C1 segment of cervical spinal cord (tissue), 14 donors: ENCODE data around the gene CDH4.
"Not testable (repeated sequence)": the region's sequence is repeated elsewhere in the genome, so short reads cannot be mapped to it uniquely, and the experiment has no call there.

ENCODE experiments used
- DNase-seq, 14 donors: peaks; one replicate each; lab custom pipeline; 2025; lab: John Stamatoyannopoulos, UW

CDH4 gene

DNA sequence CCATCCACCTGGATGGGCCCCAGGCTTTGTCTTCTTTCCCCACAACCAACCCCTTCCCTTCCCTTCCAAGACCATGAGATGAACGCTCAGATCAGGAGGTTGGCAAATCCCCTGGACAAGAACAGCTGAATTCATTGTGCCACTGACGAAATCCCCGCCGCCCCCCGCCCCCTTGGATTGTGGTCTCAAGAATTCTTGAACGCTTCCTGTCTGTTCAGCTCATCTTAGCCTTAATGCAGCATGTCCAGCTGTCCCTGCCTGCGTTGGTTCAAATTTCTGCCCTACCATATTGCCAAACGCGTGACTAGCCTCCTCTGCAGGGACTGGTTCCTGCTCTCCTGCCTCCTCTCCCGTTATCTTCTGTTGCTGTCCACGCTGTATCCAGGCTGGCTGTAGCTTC is 133.2 kb downstream of the CDH4 start:
- DNase-seq, result no peak

DNA sequence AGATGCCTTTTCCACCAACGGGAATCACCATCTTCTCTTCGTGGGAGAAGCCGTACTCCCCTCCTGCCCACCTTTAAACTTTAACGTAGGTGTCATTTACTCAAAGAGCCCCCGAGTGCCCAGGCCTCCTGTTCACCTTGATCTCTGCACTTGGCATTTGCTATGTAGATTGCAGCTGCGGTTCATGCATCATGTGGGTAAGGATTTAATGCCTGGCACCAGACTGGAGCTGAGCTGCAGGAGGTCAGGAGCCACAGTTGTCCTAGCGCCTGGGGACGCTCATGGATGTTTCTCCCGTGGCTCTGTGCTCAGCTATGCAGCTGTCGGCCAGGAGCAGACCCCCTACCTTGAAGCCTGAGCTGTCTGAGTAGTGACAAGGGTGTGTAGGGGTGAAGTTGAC is 133.7 kb downstream of the CDH4 start:
- no peak for DNase-seq

DNA sequence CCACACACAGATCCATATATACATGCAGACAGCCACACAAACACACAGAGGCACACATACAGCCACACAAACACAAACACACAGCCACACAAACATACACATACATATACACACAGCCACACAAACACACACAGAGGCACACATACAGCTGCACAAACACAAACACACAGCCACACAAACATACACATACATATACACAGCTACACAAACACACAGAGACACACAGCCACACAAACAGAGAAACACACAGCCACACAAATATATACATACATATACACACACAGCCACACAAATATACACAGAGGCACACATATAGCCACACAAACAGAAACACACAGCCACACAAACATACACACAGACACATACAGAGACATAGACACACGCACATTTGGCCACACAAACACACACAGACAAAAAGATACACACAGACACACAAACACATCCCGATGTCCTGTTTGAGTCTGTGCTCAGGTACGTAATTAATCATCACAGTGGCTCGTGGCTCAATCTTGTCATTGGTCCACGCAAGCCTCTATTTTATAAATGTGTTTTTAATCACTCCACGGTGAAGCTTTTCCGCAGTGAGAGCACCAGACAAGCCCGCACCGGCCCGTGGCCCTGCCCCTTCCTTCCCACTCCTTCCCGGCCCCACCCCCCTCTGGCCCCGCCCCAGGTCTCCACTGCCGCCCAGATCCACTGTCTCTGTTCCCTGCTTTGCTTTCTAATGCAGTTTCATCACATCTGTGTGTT is 135.3 kb downstream of the CDH4 start:
- DNase-seq, result peak in 3 of 14 donors; percentile 7 to 8 (median 7)

DNA sequence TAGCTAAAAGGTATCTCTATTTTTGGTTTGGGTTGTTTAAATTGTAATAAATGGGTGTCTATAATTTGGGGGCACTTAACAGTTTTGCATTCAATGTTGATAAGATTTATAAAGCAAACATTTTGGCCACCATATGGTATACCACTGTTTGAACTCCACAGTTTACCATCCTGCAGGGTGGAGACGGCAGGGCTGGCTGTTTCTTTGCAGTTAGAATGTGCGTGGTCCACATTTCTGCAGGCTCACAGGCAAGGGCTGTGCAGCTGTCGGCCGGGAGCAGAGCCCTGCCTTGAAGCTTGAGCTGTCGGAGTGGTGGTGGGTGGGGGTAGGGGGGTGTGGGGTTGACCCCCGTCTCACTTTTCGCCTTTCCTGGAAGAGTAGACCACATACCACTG is 135.9 kb downstream of the CDH4 start:
- DNase-seq, result no peak

DNA sequence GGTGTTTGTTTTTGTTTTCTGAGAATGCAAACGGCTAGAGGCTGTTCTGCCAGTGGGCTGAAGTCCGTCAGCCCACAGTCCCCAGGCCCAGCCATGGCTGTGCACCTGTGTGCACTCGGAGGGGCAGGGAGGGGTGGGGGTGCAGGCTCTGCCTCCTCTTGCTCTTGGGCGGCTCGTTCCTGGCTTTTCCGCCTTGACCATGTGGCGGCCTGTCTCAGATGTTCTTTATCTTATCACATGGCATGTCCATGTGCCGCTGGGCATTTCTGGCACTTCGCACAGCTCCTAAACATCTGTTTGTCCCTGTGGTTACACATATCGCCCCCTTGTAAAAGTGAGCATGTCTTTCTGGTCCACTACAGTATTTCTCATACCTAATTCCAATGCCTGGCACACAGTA is 137.0 kb downstream of the CDH4 start:
- DNase-seq, result no peak

DNA sequence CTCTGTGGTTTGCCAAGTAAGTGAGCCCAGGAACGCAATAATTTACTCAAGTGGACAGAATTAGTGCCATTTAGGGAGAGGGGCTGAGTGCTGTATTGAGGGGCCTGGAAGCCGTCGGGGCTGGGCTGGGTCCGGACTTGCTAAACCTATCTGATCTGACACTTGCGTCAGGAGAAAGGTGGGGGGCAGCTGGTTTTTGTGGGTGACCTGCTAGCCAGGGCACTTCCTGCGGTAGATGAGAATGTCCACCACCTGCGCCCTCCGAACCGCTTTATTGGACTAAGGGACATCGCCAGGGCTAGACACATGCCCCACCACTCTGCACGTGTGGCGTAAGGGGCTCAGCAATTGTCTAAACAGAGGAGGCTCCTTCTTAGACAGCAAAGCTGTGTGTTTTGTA is 139.1 kb downstream of the CDH4 start:
- DNase-seq, result no peak

DNA sequence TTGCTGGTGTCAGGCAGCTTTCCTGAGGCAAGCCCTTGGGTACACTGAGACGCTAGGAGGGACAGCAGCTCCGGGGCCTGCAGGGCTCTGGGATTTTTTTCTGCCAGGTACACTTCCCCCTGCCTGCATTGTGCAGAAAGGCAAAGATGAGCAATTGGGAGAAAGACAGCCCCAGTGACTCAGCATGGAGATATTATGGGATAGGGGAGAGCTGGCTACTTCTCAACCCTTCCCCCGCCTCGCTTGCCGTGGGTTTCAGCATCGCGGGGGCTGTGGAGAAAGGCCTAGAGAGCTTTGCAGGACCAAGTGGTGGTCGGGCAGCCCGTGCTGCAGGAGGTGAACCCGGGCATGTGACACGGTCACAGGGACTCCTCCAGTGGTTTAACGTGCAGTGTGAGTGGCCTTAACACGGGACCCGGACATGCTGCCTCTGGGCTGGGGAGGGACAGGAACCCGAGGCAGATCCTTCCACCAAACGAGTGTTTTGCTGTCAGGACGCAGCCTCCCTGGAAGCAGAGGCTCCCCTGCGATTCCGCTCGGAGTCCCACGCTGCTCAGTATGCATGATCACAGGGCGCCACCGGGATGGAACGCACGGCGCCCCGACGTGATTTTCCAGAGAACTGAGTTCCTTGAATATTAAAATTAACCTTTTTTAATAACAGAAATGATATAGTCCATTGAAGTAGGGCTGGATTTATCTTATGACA is 139.9 kb downstream of the CDH4 start:
- no peak for DNase-seq

DNA sequence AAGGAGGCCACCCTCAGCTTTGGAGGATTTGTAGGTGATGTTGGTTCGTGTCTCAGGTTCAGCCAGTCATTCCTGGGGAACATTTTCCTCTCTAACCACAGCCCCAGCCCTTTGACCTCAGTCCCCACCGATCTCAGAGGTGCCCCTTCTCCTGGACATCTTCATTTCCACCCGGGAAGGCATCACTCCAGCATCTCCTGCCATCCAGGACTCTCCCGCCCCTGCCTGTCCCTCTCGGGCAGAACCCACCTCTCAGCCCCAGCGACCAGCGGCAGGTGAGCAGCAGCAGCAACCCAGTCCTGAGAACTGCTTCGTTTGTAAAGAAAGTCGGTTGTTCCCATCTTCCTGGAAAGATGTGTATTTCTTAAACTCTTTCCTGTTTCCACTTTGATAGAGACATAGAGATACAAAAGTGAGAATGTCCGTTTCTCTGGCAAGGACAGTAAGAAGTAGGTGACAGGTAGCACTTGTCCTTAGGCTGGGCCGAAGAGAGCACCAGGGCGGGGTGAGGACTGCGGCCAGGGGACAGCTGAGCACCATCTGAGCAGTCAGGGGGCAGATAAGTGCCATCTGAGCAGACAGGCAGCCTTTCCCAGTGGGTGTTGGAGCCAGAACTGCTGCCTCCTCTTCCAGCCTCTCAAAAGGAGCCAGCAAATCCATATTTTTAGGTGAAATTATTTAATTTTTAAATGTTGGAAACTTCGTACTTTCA is 142.2 kb downstream of the CDH4 start:
- DNase-seq, result no peak

DNA sequence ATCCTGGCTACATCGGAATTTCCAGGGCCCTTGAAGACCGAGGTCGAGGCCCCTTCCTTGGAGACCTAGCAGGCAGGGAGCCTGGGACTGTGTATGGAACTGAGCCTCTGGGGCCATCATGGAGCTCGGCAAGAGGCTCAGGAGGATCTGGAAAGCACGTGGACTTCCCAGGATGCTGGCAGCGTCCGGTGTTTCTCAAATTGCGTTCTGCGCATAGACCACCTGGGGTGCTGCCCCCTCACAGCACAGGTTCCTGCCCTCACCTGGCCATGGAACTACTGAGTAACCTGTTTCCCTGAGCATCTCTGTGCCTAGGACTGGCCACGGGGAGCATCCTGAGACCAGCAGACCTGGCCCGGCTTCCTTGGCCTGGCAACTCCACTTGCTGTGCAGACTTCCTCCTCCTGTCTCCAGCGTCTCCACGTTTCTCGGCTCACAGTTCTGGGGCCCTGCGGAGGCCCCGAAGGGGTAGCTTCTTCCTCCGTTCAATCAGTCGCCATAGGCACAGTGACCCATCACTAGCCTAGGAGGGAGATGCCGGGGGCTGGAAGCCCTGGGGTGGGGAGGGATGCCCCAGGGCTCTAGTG is 144.3 kb downstream of the CDH4 start:
- DNase-seq, result no peak

DNA sequence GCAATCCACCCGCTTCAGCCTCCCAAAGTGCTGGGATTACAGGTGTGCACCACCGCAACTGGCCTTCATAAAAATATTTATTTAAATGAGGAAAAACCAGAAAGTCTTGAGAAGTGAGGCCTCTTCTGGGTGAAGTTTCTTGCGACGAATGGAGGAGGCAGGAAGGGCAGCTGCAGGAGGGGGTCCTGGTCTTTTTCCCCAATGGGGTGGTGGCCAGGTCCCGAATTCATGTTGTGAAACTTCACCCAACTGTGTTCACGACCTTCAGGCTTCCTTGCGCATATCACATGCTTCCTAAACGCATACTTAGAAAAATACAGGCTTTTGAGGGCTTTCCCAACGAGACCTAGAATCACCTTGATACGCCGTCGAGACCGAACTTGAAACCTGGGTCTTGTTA is 145.1 kb downstream of the CDH4 start:
- DNase-seq, result no peak

DNA sequence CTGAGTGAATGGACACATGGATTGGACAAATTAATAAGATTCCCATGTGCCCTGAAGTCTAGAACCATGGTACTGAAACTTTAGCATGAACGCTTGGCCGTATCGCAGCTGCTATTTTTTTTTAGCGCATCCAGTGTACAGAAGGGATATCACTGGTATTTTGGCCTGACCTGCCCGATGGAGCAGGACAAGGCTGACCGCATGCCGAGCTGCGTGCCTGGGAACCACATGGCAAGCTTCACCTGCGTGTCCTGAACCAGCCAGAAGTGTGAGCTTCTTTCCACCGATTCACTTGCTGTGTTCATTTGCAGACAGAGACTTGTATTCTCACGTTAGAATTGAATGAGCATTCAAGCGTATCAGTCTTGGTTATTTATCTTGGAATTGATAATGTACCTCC is 145.7 kb downstream of the CDH4 start:
- DNase-seq, result no peak

DNA sequence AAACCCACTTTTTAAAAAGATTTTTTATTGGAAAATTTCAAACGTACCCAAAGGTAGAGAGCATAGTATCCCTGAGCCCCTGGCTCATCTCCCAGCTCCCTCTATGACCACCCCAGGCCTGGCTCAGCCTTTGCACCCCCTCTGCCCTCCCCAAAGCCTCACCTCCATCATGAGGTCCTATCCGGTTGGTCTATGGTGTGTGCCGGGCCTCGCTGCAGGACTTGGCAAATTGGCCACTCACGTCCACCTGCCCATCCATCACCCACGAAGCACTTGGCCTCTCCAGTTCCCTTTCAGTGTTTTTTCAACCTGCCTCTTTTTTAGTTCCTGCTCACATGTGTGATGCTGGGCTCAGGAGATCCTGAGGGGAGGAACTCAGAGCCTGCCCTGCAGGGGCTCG is 147.4 kb downstream of the CDH4 start:
- no peak for DNase-seq

DNA sequence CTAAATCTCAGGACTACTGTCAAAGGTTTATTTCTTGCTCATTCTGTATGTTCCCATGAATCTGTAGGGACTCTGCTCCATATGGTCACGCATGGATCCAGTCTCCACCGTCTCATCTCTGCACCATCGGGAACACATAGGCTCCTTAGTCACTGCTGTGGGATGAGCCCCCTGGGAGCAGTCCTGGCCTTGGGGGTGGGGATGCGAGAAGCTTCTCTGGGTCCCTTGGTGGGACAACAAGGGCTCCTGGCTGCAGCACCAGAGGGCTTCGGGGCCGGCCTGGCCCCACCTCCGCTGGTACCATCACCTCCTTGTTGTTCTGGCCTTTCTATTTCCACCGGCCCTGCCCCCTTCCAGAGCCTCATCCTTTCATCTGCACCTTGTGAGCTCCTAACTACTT is 148.4 kb downstream of the CDH4 start:
- DNase-seq, result no peak

DNA sequence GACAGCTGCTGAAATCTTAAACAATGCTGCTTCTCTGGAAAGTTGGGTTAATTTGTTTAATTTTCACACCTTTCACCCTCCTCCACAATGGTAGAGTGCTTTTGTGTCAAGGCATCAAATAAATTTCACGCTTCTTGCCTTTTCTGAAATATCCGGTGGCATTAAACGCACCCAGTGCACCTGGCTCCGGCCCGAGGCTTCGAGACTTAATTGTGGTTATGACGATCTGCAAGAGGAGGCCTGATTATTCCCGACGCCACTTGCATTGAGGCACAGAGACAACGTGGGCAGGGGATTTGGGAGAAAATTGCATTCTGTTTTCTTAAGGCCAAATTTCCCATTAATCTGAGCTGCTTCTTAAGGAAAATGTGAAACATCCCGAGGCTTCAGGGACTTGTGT is 152.2 kb downstream of the CDH4 start:
- no peak for DNase-seq

DNA sequence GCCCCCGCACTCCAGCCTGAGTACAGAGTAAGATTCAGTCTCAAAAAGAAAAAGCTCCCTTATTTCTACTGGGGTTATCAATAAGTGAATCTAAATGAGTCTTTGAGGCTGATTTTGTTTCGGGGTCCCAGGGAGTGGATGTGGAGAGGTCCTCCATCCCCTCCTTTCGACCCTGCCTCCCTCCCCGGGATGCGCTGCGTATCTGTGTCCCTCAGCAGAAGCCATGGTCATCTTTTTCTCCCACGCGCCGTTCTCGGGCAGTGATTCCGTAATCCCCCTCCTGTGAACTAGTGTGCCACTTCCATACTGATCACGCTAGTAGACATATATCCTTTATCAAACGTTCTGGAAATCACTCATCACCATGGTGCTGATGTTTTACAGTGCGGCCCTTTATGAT is 152.9 kb downstream of the CDH4 start:
- no peak for DNase-seq

DNA sequence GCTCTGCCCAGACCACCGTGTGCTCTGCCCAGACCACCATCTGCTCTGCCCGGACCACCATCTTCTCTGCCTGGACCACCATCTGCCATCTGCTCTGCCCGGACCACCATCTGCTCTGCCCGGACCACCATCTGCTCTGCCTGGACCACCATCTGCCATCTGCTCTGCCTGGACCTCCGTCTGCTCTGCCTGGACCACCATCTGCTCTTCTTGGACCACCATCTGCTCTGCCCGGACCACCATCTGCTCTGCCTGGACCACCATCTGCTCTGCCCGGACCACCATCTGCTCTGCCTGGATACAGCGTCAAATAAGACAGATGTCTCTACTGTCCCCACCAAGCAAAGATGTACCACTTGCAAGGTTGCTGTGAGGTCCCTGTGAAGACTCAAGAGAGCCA is 154.7 kb downstream of the CDH4 start:
- DNase-seq, result not testable (repeated sequence)

DNA sequence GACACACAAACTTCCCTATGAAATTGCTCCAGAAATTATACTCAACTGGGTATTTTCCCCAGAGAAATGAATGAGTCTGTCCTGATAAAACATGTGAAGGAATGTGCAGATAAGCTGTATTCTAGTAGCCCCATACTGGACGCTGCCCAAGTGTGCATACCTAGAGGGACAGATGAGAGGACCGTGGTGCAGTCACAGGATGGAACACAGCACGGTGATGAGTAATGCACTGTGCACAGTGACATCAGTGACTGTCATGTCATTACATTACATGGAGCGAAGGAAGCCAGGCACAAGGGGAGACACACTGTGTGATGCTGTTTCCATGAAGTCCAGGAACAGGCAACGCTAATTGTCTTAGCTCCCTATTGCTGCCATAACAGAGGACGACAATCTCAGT is 155.5 kb downstream of the CDH4 start:
- DNase-seq, result no peak

DNA sequence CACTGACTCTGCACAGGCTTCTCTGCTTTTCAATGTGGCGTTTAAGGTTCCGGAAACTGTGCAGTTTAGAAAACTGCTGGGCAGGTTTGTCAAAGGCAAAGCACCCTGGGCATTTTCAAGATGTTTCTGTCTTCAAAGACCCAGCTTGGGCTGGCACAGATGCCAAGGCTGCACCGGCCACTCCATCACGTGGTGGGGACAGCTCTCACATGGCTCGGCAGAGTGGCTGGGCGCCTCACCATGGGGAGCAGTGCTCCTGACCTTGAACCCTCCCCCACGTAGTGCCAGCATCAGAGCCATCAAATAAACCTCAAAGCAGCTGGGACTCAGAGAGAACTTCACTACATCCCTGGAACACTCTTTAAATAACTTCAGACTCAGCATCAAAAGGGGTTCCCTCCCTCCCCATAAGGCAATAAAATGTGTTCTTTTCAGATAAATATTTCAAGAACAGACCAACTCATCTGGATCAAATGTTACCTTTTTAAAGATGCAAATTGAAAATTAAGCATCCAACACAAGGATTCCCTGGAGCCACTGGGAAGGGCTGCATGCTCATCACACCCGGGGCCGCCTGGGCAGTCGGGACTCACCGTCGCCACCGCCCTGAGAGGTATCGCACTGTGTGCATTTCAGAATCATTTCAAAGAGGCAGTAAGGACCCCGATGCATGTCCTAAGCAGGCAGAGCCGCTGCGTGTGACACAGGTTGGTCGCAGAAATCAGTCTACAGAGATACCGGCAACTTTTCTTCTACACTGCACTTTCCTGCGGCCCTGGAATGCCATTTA is 157.1 kb downstream of the CDH4 start:
- no peak for DNase-seq

DNA sequence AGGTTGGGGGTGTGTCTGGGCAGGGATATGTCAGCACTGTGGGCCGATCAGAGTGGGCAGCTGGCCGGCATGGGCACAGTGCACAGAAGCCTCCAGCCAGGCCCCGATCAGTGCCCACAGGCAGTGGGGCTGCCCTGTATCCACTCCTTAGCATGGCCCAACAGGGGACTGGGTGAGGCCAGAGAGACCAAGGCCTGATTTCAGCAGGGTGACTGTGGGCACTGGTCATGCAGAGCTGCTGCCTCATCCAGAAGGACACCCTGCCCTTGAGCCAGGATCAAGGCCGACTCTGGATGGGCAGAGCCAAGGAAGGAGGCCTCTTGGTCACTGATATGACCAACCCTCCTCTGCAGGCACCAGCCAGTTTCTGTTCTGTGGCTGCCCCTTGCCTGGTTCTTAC is 159.7 kb downstream of the CDH4 start:
- no peak for DNase-seq

DNA sequence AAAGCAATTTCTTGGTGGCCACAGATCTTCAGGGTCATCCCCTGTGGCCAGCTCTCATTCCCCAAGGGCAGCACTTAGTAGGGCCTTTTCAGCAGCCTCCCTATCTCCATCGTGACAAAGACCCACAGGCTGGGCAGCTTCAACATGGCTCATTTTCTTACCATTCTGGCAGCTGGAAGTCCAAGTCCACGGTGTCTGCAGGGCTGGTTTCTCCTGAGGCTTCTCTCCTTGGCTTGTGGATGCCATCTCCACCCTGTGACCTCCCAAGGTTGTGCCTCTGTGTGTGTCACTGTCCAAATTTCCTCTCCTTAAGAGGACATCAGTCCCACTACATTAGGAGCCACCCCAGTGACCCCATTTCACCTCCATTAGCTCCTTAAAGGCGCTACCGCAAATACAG is 161.7 kb downstream of the CDH4 start:
- DNase-seq, result no peak

DNA sequence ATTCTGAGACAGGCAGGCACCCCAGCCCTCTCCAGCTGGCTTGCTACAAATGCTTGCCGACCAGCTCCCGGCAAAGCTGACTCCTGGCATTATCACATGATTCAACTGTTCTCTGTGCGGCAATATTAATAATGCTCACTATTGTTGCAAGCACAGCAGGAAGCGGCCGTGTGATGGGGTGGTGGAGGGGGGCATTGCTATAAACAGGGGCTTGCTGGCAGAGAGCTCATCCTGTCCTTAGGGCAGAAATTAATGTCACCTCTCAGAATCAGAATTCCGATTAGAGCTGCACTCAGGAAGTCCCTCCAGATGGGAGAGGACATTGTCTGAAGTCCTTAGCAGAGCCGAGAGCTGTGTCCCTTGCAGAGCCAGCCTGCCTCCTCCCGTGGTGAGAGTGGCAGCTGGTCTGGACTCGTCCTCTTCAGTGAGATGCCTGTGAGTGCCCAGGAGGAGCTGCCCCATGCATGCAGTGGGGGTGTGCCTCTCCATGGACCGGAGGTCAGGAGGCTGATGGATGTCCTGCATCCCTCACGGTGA is 162.5 kb downstream of the CDH4 start:
- DNase-seq, result peak in 9 of 14 donors; percentile 9 to 87 (median 60)
